Tibial nerve (tissue), 4 donors: Measurements from ENCODE around the gene SIRPA. TPM values are rescaled to one million over a fixed set of nuclear protein-coding genes. Genes with fewer than 3 reads are reported as not detected.

Source experiments
- DNase-seq, 2 donors: peaks; one replicate each; pipeline ENCODE4 v3.0.0-alpha.2; 2019; ENCODE audit warnings: low spot score in 2 of 2
- H3K27ac ChIP-seq, 4 donors: fragments of 200-600 bp; sonication (generic) in 3 of 4; one replicate each; pipeline ENCODE4 v1.5.1; 2017 to 2019; ENCODE audit warnings: mild to moderate bottlenecking in 1 of 4
- H3K27me3 ChIP-seq, 2 donors: fragments of 200-600 bp; sonication (generic) in 1 of 2; one replicate each; pipeline versions ENCODE4 v1.5.1 to v1.6.0; 2017 to 2019
- H3K36me3 ChIP-seq, 3 donors: fragments of 200-600 bp; sonication (generic); one replicate each; pipeline ENCODE4 v1.5.1; 2018 to 2019
- H3K4me1 ChIP-seq, 4 donors: fragments of 200-600 bp; sonication (generic) in 3 of 4; one replicate each; pipeline ENCODE4 v1.5.1; 2017 to 2019
- H3K4me3 ChIP-seq, 4 donors: fragments of 200-600 bp; sonication (generic) in 3 of 4; one replicate each; pipeline ENCODE4 v1.5.1; 2017 to 2019; ENCODE audit warnings: mild to moderate bottlenecking in 1 of 4, moderate library complexity in 1 of 4
- H3K9me3 ChIP-seq, 4 donors: fragments of 200-600 bp; sonication (generic) in 3 of 4; one replicate each; pipeline ENCODE4 v1.5.1; 2017 to 2019
- CTCF ChIP-seq, 5 experiments: fragments of 200-600 bp in 3 of 5; fragments of 450-650 bp in 2 of 5; sonication (generic) in 3 of 5; IDR thresholded peaks; one replicate each; pipeline ENCODE4 v1.5.1; 2016 to 2019; ENCODE audit warnings: antibody characterized with exemption in 5 of 5, mild to moderate bottlenecking in 3 of 5, moderate library complexity in 2 of 5
- EP300 ChIP-seq, 2 donors: sonication (generic); formaldehyde crosslinking; IDR thresholded peaks; one replicate each; pipeline ENCODE4 v1.6.1; 2017; ENCODE audit warnings: antibody characterized with exemption in 2 of 2, mild to moderate bottlenecking in 1 of 2
- POLR2A ChIP-seq, 2 donors: fragments of 450-650 bp; IDR thresholded peaks; one replicate each; pipeline ENCODE4 v1.6.1; 2017; ENCODE audit warnings: antibody characterized with exemption in 2 of 2, mild to moderate bottlenecking in 2 of 2, moderate library complexity in 2 of 2
- WGBS, 2 donors: methylation state at CpG; one replicate each; pipeline ENCODE4 v1.1.5; 2018; 5-methylcytosine and 5-hydroxymethylcytosine counted together
- total RNA-seq, 4 donors: library from RNA; depleted of rRNA; stranded (reverse); fragments of >200 nt; gene quantifications; one replicate each; pipeline ENCODE4 v1.1.0, GENCODE V29; 2016

Gene SIRPA
- total RNA-seq, 4 donors from 2014 or later: 31.7 to 53.0 (median 41.1) TPM

DNA sequence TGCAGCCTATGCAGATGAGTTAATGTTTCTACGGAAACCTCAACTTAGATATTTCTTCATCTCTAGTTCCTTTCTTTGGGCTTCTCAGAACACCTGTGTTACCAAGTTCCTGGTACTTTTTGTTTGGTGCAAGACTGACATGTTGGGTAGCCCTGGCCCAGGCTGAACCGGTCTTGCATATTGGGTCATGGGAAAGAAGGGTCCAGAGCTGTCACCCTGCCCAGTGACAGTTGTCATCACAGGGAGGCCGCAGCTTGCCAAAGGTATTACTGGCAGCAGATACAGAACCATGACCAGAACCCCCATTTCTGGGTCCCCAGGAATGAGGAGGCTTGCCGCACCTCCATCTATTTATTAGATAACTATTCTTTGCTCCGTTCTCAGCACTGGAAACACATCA is 58.4 kb downstream of the SIRPA start:
- 93 to 94% methylated on average over 5 of the region's 5 CpGs for WGBS, 2 donors
- peaks cover 0 to 17% (median 8%) of the 10 kb centered on the region in 4 donors for H3K4me1 ChIP-seq
- H3K9me3 ChIP-seq: no peaks in the 10 kb centered on the region
- TF ChIP-seq POLR2A (IDR thresholded peaks at IDR 0.05): no peak
- TF ChIP-seq EP300 (IDR thresholded peaks at IDR 0.05): no peak
- no peak for TF ChIP-seq CTCF (IDR thresholded peaks at IDR 0.05)
- H3K4me3 ChIP-seq: no peak overlapping the region
- peaks cover 0 to 4% of the 10 kb centered on the region in 2 donors for H3K27me3 ChIP-seq
- H3K27ac ChIP-seq: no peak overlapping the region
- H3K36me3 ChIP-seq: no peaks in the 10 kb centered on the region
- DNase-seq: no peak

- no peak for DNase-seq
- Histone ChIP-seq H3K9me3 (no peaks in the 10 kb centered on the region), H3K27me3 (peaks cover 0 to 4% of the 10 kb centered on the region in 2 donors), H3K27ac (no peak overlapping the region), H3K36me3 (no peaks in the 10 kb centered on the region), H3K4me1 (peaks cover 0 to 4% (median under 1%) of the 10 kb centered on the region in 4 donors), H3K4me3 (no peak overlapping the region)
- 57 to 61% methylated on average over 8 of the region's 8 CpGs for WGBS, 2 donors
- TF ChIP-seq POLR2A (IDR thresholded peaks at IDR 0.05): no peak
- TF ChIP-seq EP300 (IDR thresholded peaks at IDR 0.05): no peak
- TF ChIP-seq CTCF (IDR thresholded peaks at IDR 0.05): no peak
These were observed 60.0 kb downstream of the SIRPA start for GRCh38 chr20:1955217-1955616.

DNA sequence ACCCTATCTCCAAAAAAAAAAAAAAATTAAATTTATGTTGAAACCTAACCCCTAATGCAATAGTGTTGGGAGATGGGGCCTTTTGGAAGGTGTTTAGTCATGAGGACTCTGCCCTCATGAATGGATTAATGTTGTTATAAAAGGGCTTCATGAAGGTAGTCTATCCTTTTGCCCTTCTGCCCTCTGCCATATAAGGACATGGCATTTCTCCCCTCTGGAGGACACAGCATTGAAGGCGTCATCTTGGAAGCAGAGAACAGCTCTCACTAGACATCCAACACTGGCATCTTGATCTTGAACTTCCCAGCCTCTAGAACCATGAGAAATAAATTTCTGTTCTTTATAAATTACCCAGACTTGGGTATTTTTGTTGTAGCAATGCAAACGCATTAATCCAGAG is 63.2 kb downstream of the SIRPA start:
- no peak for DNase-seq
- Histone ChIP-seq H3K27me3 (peaks cover 0 to 4% of the 10 kb centered on the region in 2 donors), H3K4me3 (no peak overlapping the region), H3K9me3 (no peaks in the 10 kb centered on the region), H3K27ac (no peak overlapping the region), H3K4me1 (no peaks in the 10 kb centered on the region), H3K36me3 (no peaks in the 10 kb centered on the region)
- WGBS, 2 donors: 71 to 81% methylated on average over 2 of the region's 2 CpGs
- TF ChIP-seq CTCF (IDR thresholded peaks at IDR 0.05) (no peak), EP300 (IDR thresholded peaks at IDR 0.05) (no peak), POLR2A (IDR thresholded peaks at IDR 0.05) (no peak)

DNA sequence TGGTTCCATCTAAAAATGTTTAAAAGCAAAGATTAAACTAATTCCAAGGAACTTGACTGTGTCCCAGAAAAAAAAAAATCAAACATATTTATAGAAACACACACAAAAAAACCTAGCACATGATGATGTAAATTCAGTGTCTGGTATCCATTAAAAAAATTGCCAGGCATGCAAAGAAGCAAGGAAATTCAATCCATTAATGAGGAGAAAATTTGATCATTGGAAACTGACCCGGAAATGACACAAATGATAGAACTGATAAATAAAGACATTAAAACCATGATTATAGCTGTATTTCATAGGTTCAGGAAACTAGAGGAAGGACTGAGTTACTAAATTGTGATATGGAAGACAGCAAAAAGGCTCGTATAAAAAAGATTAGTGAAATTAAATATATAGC is 63.9 kb downstream of the SIRPA start:
- Histone ChIP-seq H3K4me1 (no peaks in the 10 kb centered on the region), H3K27me3 (peaks cover 0 to 4% of the 10 kb centered on the region in 2 donors), H3K4me3 (no peak overlapping the region), H3K27ac (no peak overlapping the region), H3K9me3 (no peaks in the 10 kb centered on the region), H3K36me3 (no peaks in the 10 kb centered on the region)
- no peak for DNase-seq
- TF ChIP-seq EP300 (IDR thresholded peaks at IDR 0.05): no peak
- TF ChIP-seq CTCF (IDR thresholded peaks at IDR 0.05): no peak
- no peak for TF ChIP-seq POLR2A (IDR thresholded peaks at IDR 0.05)
- WGBS, 2 donors: 74 to 76% methylated on average over 2 of the region's 2 CpGs

GRCh38 chr20:1961374-1961773 is 66.2 kb downstream of the SIRPA start:
- no peak overlapping the region for H3K4me3 ChIP-seq
- no peak overlapping the region for H3K27ac ChIP-seq
- peaks cover 0 to 13% (median 0%) of the 10 kb centered on the region in 4 donors for H3K4me1 ChIP-seq
- 71 to 74% methylated on average over 5 of the region's 5 CpGs for WGBS, 2 donors
- H3K36me3 ChIP-seq: no peaks in the 10 kb centered on the region
- no peak for DNase-seq
- TF ChIP-seq EP300 (IDR thresholded peaks at IDR 0.05): no peak
- TF ChIP-seq POLR2A (IDR thresholded peaks at IDR 0.05): no peak
- no peak for TF ChIP-seq CTCF (IDR thresholded peaks at IDR 0.05)
- H3K27me3 ChIP-seq: peaks cover 0 to 4% of the 10 kb centered on the region in 2 donors
- no peaks in the 10 kb centered on the region for H3K9me3 ChIP-seq
